Epithelial cell of esophagus (primary cell): ENCODE data around the gene RBFOX2.
A peak's percentile ranks its signal among the peaks of the same experiment; 100 is the strongest.
"Not testable (repeated sequence)": the region's sequence is repeated elsewhere in the genome, so short reads cannot be mapped to it uniquely, and the experiment has no call there.

Experiments
- DNase-seq: peaks from one replicate; pipeline ENCODE4 v3.0.0; 2010; ENCODE audit warnings: low read depth
- H3K4me3 ChIP-seq: 2 replicates; pipeline ENCODE4 v1.5.1; 2011; ENCODE audit warnings: mild to moderate bottlenecking, low read length, control low read depth
- CTCF ChIP-seq: IDR thresholded peaks from 2 replicates; pipeline ENCODE4 v1.5.1; 2011; ENCODE audit warnings: low read depth, mild to moderate bottlenecking, low read length, control low read depth, inconsistent platforms; ENCODE audit not compliant: insufficient read depth; ENCODE audit errors: missing control alignments

Gene RBFOX2, protein sequence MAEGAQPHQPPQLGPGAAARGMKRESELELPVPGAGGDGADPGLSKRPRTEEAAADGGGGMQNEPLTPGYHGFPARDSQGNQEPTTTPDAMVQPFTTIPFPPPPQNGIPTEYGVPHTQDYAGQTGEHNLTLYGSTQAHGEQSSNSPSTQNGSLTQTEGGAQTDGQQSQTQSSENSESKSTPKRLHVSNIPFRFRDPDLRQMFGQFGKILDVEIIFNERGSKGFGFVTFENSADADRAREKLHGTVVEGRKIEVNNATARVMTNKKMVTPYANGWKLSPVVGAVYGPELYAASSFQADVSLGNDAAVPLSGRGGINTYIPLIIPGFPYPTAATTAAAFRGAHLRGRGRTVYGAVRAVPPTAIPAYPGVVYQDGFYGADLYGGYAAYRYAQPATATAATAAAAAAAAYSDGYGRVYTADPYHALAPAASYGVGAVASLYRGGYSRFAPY

GRCh38 chr22:36028646-36029405, at the start of gene RBFOX2:
Gene RBFOX2, minus strand, starts transcription at chr22:36028824. Its CDS starts 399 bp downstream, at chr22:36028425.
- peak; percentile 97 for DNase-seq

GRCh38 chr22:36077271-36077670, 48.6 kb upstream of the RBFOX2 start:
- peak; percentile 33 for DNase-seq
- no peak for TF ChIP-seq CTCF
- no peak overlapping the region for H3K4me3 ChIP-seq

More at GRCh38 chr22:36028646-36029405, at the start of gene RBFOX2:
- H3K4me3 ChIP-seq = peak within 1 kb of the TSS; percentile 90
- TF ChIP-seq CTCF = no peak

DNA sequence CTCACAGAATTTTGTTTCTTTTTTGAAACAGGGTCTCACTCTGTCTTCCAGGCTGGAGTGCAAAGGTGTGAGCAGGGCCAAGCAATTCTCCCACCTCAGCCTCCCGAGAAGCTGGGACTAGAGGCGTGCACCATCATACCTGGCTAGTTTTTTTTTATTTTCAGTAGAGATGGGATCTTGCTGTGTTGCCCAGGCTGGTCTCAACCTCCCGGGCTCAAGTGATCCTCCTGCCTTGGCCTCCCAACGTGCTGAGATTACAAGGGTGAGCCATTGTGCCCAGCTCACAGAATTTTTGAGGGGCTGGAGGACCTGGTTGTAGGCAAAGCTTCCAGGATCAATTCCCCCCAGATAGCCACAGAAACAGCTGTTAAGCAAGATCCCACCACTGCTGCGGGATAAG, 47.1 kb upstream of the RBFOX2 start:
- no peak overlapping the region for H3K4me3 ChIP-seq
- no peak for DNase-seq
- no peak for TF ChIP-seq CTCF

DNA sequence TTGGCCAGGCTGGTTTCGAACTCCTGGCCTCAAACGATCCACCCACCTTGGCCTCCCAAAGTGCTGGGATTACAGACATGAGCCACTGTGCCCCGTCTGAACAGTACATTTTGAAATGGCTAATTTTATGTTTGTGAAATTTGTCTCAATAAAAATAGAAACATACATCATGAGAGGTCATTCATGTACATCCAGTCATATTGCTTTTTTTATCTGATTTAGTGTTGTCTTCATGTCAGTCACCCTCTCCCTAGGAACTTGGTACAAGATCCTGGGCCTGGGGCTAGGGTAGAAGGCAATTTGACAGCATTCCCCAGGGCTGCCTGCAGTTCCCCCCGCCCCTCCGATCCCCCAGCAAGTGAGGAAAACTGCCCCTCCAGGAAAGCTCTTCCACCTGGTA, 46.6 kb upstream of the RBFOX2 start:
- H3K4me3 ChIP-seq = no peak overlapping the region
- no peak for TF ChIP-seq CTCF
- no peak for DNase-seq

GRCh38 chr22:36073476-36073875, 44.9 kb upstream of the RBFOX2 start:
- no peak for DNase-seq
- no peak overlapping the region for H3K4me3 ChIP-seq
- TF ChIP-seq CTCF = no peak

GRCh38 chr22:36070645-36071044, 42.0 kb upstream of the RBFOX2 start:
- H3K4me3 ChIP-seq, DNase-seq: not testable (repeated sequence)

DNA sequence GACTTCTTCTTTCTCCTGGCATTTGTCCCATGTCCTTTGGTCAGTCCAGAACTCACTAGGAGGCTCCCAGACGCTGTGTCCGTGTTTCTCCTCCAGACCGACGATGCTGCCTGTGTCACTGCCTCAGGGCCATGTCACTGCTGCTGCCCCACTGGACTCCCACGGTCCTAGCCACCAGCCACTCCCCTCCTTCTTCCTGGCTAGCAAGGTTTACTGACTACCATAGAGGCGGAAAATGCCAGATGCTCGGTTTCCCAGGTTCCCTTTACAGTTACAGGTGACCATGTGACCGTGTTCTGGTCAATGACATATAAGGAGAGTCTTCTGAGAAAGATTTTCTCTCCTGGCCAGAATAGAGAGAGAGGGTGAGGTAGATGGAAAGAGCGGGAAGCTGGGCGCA, 40.7 kb upstream of the RBFOX2 start:
- no peak overlapping the region for H3K4me3 ChIP-seq
- DNase-seq = no peak
- TF ChIP-seq CTCF = no peak
